SJCRH30 (cell line): ENCODE data around the gene MEGF11. TPM values are rescaled to one million over a fixed set of nuclear protein-coding genes. Genes with fewer than 3 reads are reported as not detected.
A peak's percentile ranks its signal among the peaks of the same experiment; 100 is the strongest.

Experiments
- DNase-seq, 2 experiments: peaks; one replicate each; pipeline ENCODE4 v3.0.0-alpha.2; 2015 to 2020
- H3K27ac ChIP-seq: fragments of 250-450 bp; sonication (Bioruptor Pico); 2 replicates; pipeline ENCODE4 v1.5.1; 2020; ENCODE audit warnings: mild to moderate bottlenecking, moderate library complexity
- H3K27me3 ChIP-seq: fragments of 250-450 bp; sonication (Bioruptor Pico); 2 replicates; pipeline ENCODE4 v1.5.1; 2020; ENCODE audit warnings: mild to moderate bottlenecking, moderate library complexity
- H3K36me3 ChIP-seq: fragments of 250-450 bp; sonication (Bioruptor Pico); 2 replicates; pipeline ENCODE4 v1.5.1; 2020; ENCODE audit warnings: mild to moderate bottlenecking, moderate library complexity
- H3K4me1 ChIP-seq: fragments of 250-450 bp; sonication (Bioruptor Pico); 2 replicates; pipeline ENCODE4 v1.5.1; 2020; ENCODE audit warnings: mild to moderate bottlenecking, moderate library complexity
- H3K4me3 ChIP-seq: fragments of 250-450 bp; sonication (Bioruptor Pico); 2 replicates; pipeline ENCODE4 v1.5.1; 2020; ENCODE audit warnings: mild to moderate bottlenecking, moderate library complexity
- H3K9me3 ChIP-seq: fragments of 250-450 bp; sonication (Bioruptor Pico); replicated peaks from 2 replicates; pipeline ENCODE4 v1.5.1; 2020; ENCODE audit warnings: mild to moderate bottlenecking, moderate library complexity
- total RNA-seq: library from RNA; depleted of rRNA; stranded (reverse); fragments of >200 nt; shearing (Covaris generic); gene quantifications from 2 replicates; pipeline ENCODE4 v1.2.3, GENCODE V29; 2014; rRNA removed

The MEGF11 gene
- total RNA-seq: 7.3 and 8.7 TPM in 2 replicates

DNA sequence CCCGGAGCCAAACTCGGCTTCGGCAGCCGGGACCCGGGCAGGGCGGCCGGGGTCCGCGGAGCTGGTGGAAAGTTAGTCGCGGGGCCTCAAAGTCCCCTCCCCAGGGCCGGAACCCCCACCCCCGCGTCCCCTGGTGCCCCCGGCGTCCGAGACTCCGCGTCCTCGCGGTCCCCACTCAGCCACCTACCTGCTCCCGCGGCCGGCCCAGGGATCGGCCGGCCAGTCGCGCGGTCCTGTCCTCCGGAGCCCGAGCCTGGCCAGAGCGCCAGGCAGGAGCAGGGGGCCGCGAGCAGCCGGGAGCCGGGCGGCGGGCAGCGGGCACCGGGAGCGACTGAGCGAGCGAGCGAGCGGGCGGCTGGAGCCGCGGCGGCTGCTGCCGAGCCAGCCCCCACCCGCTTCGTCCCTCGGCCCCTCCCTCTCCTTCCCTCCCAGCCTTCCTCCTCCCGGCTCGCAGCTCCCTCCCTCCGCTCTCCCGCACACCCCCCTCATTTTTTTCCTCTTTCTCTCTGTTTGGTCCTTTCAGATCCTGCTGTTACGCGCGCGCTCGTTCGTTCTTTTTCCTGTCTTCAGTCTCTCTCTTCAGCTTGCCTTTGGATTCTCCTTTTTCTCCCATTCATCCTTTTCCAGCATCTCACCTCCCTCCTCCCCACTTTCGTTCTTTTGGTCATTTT lies at the start of gene MEGF11:
Gene MEGF11, minus strand, starts transcription at position 333 of the 671 bp plus-strand sequence. CDS start 125,347 bp downstream, outside the sequence.
- peak; percentile 83 to 84 for DNase-seq
- no peak within 1 kb of the TSS; the same call in 1 of the 2 replicates for H3K27ac ChIP-seq
- no peaks in the 10 kb centered on the region for H3K9me3 ChIP-seq
- H3K36me3 ChIP-seq: no peaks in the 10 kb centered on the region
- H3K4me3 ChIP-seq: peak within 1 kb of the TSS; percentile 63
- H3K27me3 ChIP-seq: no peaks in the 10 kb centered on the region
- H3K4me1 ChIP-seq: peaks cover 8% of the 10 kb centered on the region

DNA sequence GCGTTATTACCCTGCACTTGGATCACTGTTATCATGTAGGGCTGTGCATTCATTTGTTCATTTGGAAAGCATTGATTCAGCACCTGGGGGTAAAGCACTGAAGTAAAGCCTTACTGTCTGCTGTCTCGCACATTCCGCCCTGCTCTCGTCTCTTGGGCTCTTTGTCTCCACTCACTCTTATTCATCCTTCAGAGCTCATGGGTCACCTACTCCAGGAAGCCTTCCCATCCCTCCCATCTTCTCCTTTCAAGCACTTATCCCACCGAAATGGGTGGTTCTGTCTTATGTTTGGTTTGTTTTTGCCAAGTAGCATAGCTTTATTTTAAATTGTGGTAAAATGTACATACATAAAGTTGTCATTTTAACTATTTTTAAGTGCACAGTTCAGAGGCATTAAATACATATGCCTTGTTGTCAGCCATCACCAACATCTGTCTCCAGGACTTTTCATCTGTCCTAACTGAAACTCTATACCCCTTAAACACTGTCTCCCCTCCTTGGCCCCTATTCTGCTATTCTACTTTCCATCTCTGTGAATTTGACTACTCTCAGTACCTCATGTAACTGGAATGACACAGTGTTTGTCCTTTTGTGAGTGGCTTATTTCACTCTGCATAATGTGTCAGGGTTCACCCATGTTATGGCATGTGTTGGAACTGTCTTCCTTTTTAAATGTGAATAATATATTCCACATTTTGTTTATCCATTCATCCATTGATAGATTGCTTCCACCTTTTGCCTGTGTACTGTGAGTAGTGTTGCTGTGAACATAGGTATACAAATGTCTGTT lies 49.1 kb upstream of the MEGF11 start:
- peak overlapping the region; percentile 88 for H3K27ac ChIP-seq
- H3K36me3 ChIP-seq: peaks cover 38% of the 10 kb centered on the region
- H3K9me3 ChIP-seq: no peaks in the 10 kb centered on the region

DNA sequence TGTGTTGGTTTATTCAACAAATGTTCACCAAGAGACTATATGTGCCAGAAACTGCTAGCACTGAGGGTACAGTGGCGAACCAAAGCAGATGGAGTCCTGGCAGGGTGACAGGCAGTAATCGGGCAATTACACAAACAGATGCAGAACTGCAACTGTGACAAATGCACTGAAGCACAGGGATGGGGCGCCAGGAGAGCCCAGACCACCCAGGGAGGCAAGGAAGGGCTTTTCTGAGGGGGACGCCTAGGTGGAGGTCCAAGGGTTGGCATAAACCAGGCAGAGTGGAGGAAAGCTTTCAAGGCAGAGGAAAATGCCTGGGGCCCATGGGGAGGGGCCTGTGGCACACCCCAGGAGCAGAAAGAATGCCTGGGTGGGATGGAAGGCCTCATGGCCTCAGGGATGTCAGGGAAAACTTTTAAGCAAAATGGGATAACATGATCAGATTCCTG lies 45.3 kb upstream of the MEGF11 start:
- Histone ChIP-seq H3K4me1 (peaks cover 73% of the 10 kb centered on the region), H3K36me3 (peaks cover 27% of the 10 kb centered on the region; the same call in 1 of the 2 replicates), H3K9me3 (no peaks in the 10 kb centered on the region), H3K27ac (peak overlapping the region; percentile 95), H3K27me3 (no peaks in the 10 kb centered on the region), H3K4me3 (no peak overlapping the region)
- DNase-seq: peak; percentile 100

More for the DNA sequence above, 49.1 kb upstream of the MEGF11 start:
- peaks cover 57% of the 10 kb centered on the region for H3K4me1 ChIP-seq
- H3K4me3 ChIP-seq: no peak overlapping the region
- DNase-seq: peak in 1 of 2 experiments; percentile 69
- no peaks in the 10 kb centered on the region for H3K27me3 ChIP-seq

DNA sequence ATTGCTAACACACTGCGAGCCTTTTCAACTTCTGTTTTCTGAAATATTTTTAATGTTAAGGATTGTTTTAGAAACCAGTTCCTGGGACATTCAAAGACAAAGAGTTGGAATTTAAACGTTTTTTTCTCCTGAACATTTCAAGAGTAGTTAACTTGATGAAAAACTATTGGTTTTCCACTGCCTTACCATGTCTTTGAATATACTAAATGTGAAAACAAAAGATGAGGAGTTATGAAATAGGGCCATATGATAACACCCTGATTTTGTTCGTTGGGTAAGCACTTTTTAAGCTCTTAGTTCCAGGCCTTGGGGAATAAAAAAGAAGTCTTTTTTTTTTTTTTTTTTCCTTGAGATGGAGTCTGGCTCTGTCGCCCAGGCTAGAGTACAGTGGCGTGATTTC lies 42.6 kb upstream of the MEGF11 start:
- no peaks in the 10 kb centered on the region for H3K9me3 ChIP-seq
- H3K4me3 ChIP-seq: peak overlapping the region; percentile 75
- peak overlapping the region; percentile 96 for H3K27ac ChIP-seq
- H3K36me3 ChIP-seq: peaks cover 21% of the 10 kb centered on the region; the same call in 1 of the 2 replicates
- DNase-seq: no peak
- peaks cover 62% of the 10 kb centered on the region for H3K4me1 ChIP-seq
- H3K27me3 ChIP-seq: no peaks in the 10 kb centered on the region

DNA sequence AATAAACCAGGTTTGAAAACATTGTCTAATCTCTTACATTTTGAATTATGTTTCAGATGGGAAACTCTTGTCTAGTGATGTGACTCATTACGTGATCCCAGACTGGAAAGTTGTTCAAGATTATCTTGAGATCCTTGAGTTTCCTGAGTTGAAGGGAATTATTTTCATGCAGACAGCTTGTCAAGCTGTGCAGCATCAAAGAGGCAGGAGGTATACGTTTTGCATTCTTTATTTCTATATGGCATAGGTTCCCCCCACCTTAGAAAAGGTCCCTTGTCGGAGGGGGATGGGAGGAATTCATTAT lies 41.3 kb upstream of the MEGF11 start:
- peak in 1 of 2 experiments; percentile 52 for DNase-seq
- peak overlapping the region; percentile 96 for H3K27ac ChIP-seq
- H3K4me1 ChIP-seq: peaks cover 52% of the 10 kb centered on the region
- no peaks in the 10 kb centered on the region for H3K27me3 ChIP-seq
- H3K36me3 ChIP-seq: peaks cover 15% of the 10 kb centered on the region; the same call in 1 of the 2 replicates
- peak overlapping the region; percentile 75 for H3K4me3 ChIP-seq
- H3K9me3 ChIP-seq: no peaks in the 10 kb centered on the region

DNA sequence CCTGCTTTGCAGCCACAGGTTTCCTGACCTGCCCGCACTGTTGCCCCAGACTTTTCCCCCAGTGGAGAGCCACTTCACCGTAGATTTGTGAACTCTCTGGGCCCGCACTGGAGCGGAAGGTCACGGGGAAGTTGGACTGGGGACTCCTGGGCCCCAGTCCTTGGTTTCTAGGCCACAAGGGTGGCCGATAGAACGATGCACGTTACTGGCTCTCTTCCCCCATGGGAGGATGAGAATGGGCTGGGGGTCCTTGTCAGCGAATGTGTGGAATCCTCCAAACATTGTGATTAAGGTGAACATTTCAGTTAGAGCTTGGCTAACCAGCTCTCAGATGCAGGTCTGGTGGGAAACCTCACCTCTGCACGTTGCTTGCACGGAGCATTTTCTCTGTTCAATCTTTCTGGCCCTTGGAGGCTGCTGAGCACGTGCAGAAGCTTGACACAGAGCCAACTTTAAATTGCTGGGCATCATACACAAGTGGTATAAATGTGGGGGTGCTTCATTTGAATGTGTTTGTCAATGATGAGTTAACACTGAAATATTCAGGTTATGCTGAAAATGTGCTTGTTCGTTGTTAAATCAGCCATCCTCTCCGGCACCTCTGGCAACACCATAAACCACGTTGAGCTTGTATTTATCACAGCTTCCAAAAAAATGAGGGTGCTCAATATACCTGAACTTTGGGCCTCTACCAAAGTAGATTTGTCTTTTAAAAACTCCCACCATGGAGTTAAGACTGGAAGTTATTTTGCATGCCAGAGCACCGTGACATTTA lies 40.8 kb upstream of the MEGF11 start:
- Histone ChIP-seq H3K4me3 (peak overlapping the region; percentile 75), H3K27me3 (no peaks in the 10 kb centered on the region), H3K27ac (peak overlapping the region; percentile 96), H3K9me3 (no peaks in the 10 kb centered on the region), H3K4me1 (peaks cover 46% of the 10 kb centered on the region), H3K36me3 (peaks cover 14% of the 10 kb centered on the region; the same call in 1 of the 2 replicates)
- peak; percentile 87 to 88 for DNase-seq

DNA sequence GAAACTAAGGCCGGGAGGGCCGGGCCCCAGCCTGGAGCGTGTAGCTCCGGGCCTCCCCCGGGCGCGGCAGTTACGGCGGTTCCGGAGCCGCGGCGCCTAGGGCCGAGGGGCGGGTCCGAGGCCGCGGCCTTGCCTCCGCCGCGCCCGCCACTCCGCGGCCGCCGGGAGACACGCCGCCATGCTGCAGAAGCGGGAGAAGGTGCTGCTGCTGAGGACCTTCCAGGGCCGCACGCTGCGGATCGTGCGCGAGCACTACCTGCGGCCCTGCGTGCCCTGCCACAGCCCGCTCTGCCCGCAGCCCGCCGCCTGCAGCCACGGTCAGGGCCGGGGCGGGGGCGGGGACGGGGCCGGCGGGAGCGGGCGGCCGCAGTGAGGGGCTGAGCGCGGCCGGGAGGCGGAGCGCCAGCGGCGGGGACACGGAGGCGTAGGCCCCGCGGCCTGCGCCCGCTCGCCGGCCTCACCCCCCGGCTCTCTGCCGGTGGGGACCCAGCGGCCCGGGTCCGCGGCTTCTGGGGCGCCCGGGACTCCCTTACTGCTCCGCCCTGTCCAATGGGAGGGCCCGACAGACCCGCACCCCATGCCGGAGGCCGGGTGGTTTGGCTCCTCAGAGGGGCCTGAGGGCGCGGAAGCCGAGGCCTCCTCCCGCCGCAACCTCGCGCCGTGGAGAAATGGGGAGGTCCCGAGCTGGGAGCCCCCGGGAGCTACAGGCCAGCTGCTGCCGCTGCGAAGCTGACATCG lies 40.0 kb upstream of the MEGF11 start, which contains the start of gene DIS3L:
Gene DIS3L, plus strand, starts transcription at position 150 of the 738 bp plus-strand sequence. Its CDS starts 29 bp downstream, at position 179.
- H3K27me3 ChIP-seq: no peaks in the 10 kb centered on the region
- H3K4me3 ChIP-seq: peak within 1 kb of the TSS; percentile 75
- H3K36me3 ChIP-seq: peaks cover 14% of the 10 kb centered on the region; the same call in 1 of the 2 replicates
- peak within 1 kb of the TSS; percentile 96 for H3K27ac ChIP-seq
- peaks cover 42% of the 10 kb centered on the region for H3K4me1 ChIP-seq
- no peaks in the 10 kb centered on the region for H3K9me3 ChIP-seq
- peak; percentile 91 for DNase-seq

DNA sequence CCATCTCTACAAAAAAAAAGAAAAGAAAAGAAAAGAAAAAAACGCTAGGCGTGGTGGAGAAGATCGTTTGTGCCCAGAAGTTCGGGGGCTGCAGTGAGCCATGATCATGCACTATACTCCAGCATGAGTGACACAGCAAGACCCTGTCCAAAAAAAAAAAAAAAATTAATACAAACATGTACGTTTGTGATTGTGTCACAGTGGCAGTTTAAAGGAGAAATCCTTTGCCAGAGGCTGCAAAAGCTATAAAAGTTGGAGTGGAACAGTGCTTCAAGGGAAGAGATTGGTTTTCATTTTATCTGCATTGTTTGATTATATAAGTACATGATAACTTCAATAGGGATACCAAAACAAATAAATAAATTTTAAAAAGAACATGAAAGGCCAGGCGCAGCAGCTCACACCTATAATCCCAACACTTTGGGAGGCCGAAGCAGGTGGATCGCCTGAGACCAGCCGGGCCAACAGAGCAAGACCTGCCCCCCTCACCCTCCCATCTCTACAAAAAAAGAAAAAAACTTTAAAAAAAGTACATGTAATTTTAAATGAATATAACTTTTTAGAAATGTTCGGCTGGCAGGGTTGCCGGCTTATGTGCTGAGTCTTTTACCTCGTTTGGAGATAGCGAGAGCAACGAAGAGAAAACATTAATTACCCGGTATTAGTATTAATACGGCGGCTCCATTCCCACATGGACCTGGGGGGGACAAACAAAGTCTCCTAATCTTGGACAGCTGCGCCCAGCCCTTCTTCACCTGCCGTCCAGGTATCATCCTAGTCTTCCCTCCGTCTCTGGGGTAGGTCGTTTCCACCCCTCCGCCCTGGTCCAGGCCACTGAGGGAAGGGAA lies 39.2 kb upstream of the MEGF11 start:
- Histone ChIP-seq H3K9me3 (no peaks in the 10 kb centered on the region), H3K36me3 (peaks cover 14% of the 10 kb centered on the region; the same call in 1 of the 2 replicates), H3K27me3 (no peaks in the 10 kb centered on the region), H3K4me1 (peaks cover 39% of the 10 kb centered on the region), H3K4me3 (peak overlapping the region; percentile 75), H3K27ac (peak overlapping the region; percentile 96)
- DNase-seq: no peak

DNA sequence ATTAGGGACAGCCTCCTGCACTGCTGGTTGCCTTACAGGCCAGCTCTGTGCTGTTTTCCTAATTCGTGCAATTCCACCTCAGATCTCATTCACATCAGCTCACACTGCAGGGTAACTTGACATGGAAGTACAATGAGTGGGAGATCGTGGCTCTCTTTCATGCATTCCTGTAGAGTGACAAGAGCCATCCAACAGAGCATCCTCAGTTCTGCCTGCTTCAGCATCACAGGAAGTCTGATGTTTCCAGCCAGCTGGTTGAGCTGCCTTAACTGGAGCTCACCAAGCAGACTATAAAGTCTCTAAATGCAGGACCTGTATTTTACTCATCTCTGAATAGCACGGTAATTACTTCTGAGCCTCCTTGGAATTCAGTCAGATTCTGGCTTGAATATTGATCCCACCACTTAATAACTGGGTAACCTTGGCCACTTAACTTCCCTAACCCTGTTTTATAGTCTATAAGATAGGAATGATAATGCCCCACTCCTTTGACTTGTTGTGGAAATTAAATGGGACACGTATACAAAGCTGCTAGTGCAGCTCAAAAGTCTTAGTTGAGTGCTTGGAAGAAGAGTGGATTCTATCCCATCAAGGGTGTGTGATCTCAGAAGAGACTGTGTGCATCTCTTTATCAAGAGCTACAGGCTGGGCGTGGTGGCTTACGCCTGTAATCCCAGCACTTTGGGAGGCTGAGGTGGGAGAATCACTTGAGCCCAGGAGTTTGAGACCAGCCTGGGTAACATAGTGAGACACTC lies 38.4 kb upstream of the MEGF11 start:
- Histone ChIP-seq H3K36me3 (peaks cover 9% of the 10 kb centered on the region; the same call in 1 of the 2 replicates), H3K4me3 (peak overlapping the region; percentile 75; the same call in 1 of the 2 replicates), H3K27me3 (no peaks in the 10 kb centered on the region), H3K27ac (peak overlapping the region; percentile 36; the same call in 1 of the 2 replicates), H3K9me3 (no peaks in the 10 kb centered on the region), H3K4me1 (peaks cover 33% of the 10 kb centered on the region)
- peak; percentile 79 to 88 for DNase-seq

DNA sequence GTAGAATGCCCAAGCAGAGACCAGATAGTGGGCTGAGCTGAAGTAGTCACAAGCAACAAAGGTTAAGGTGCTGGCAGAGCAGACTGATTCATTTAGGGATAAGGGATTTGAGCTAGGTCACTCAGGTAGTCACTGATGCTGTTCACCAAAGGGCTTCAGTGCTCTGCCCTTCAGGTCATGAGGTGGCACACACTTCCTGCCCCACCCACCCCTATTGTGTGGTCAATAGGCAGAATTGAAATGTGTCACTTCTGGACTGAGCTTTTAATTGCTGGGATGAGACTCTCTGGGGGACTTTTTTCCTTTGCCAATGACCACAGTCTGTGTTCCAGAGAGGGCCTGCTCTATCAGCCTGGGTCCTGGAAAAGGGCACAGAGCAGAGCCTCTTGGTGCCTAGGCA lies 37.0 kb upstream of the MEGF11 start:
- no peak overlapping the region for H3K4me3 ChIP-seq
- DNase-seq: no peak
- H3K27ac ChIP-seq: no peak overlapping the region
- H3K4me1 ChIP-seq: peaks cover 20% of the 10 kb centered on the region
- 0 out of 2 replicates have a peak, but pooled peaks cover 2% of the 10 kb centered on the region for H3K36me3 ChIP-seq
- H3K9me3 ChIP-seq: no peaks in the 10 kb centered on the region
- no peaks in the 10 kb centered on the region for H3K27me3 ChIP-seq

DNA sequence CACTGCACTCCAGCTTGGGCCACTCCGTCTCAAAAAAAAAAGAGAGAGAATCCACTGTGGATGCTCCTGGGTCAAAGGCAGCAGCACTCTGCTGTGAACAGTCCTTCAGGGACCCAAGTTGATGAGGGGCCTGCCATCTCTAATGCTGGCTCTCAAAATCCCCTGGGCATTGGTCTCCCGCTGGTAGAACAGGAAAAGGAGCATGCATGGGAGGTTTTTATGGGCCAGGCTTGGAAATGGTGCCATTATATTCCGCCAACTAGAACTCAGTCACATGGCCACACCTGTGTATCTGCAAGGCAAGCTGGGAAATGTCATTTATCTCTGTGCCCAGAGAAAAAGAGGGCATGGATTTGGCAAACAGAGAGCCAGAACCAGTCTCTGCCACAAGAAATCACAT lies 36.5 kb upstream of the MEGF11 start:
- H3K27me3 ChIP-seq: no peaks in the 10 kb centered on the region
- DNase-seq: no peak
- peaks cover 18% of the 10 kb centered on the region for H3K4me1 ChIP-seq
- no peak overlapping the region for H3K4me3 ChIP-seq
- no peaks in the 10 kb centered on the region for H3K9me3 ChIP-seq
- no peaks in the 10 kb centered on the region for H3K36me3 ChIP-seq
- H3K27ac ChIP-seq: no peak overlapping the region

DNA sequence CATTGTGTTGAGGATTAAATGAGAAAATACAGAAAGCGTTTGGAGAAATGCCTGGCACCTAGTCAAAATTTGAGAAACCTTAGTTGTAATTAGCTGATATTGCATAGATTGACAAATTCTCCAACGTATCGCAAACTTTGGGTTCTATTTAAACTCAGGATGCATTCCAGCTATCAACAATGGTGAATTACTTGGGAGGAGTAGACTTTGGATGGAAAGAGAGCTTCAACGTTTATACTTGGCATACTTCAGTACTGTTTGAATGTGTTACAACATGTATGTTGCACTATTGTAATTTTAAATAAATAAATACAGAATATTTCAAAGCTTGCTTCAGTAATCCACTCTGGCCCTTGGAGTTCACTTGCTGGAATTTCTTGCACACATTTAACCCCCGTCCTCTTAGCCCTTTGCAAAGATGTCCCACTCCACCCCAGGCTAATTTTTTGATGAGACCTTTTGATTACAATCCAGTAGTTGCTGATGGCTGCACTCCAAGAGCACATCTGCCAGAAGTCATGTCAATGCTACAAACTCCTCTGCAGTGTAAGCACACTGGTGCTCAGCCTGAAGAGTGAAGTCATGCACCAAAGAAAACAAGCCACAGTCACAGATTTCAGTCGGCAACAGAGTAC lies 35.1 kb upstream of the MEGF11 start:
- no peak overlapping the region for H3K27ac ChIP-seq
- DNase-seq: no peak
- no peaks in the 10 kb centered on the region for H3K36me3 ChIP-seq

More for the DNA sequence above, 35.1 kb upstream of the MEGF11 start:
- Histone ChIP-seq H3K4me1 (peaks cover 18% of the 10 kb centered on the region), H3K4me3 (no peak overlapping the region), H3K27me3 (no peaks in the 10 kb centered on the region), H3K9me3 (no peaks in the 10 kb centered on the region)
